Measurements from ENCODE around the gene FARSA.
A peak's percentile ranks its signal among the peaks of the same experiment; 100 is the strongest.
"Not testable (repeated sequence)": the region's sequence is repeated elsewhere in the genome, so short reads cannot be mapped to it uniquely, and the experiment has no call there.

FARSA gene

GRCh38 chr19:12953799-12954611 lies 20.5 kb upstream of the FARSA start:
- Histone ChIP-seq H3K27ac (ENCODE audit: low read length, poor library complexity, severe bottlenecking) (no peak overlapping the region), H3K9ac (ENCODE audit: low read length) (peak overlapping the region; percentile 80), H2BK5ac (ENCODE audit: low read depth, low read length, poor library complexity, severe bottlenecking) (no peak overlapping the region), H2BK15ac (ENCODE audit: low read depth, poor library complexity, severe bottlenecking) (no peak overlapping the region), H2BK120ac (ENCODE audit: low read depth, low read length) (no peak overlapping the region), H3K14ac (ENCODE audit: low read length in 2 of 2) (no peak overlapping the region), H2BK12ac (ENCODE audit: low read length in 2 of 2) (no peak overlapping the region), H3K23ac (ENCODE audit: low read length in 2 of 2) (no peak overlapping the region), H3K18ac (ENCODE audit: low read depth in 1 of 2, low read length in 2 of 2) (no peak overlapping the region), H4K8ac (ENCODE audit: low read length) (no peak overlapping the region), H4K91ac (ENCODE audit: low read length) (no peak overlapping the region), H3K4me1 (ENCODE audit: control insufficient read depth, insufficient read depth, low read depth, low read length) (peaks cover 15% of the 10 kb centered on the region), H2AK5ac (ENCODE audit: low read length, severe bottlenecking) (no peak overlapping the region), H3K4me2 (ENCODE audit: low read length, poor library complexity, severe bottlenecking) (no peak overlapping the region), H2AFZ (ENCODE audit: low read depth, low read length) (no peak overlapping the region), H3K4me3 (ENCODE audit: insufficient read depth in 1 of 2, low read depth in 1 of 2, low read length in 2 of 2) (peak overlapping the region in 1 of 2 experiments; percentile 27), H3K36me3 (ENCODE audit: control insufficient read depth in 1 of 2, insufficient read depth in 2 of 2, low read depth in 1 of 2, low read length in 2 of 2) (peaks cover 52 to 58% of the 10 kb centered on the region in 2 experiments), H3K79me1 (replicated peaks; ENCODE audit: low read length, poor library complexity, severe bottlenecking) (peaks cover 14% of the 10 kb centered on the region), H3K9me3 (ENCODE audit: control insufficient read depth, low read length) (no peaks in the 10 kb centered on the region), H3K27me3 (ENCODE audit: control insufficient read depth in 1 of 2, insufficient read depth in 1 of 2, low read length in 2 of 2) (no peaks in the 10 kb centered on the region), H3K4ac (ENCODE audit: low read depth in 1 of 2, low read length in 2 of 2) (no peak overlapping the region)
- 89% methylated on average over 10 of the region's 12 CpGs for WGBS
- DNase-seq = no peak

DNA sequence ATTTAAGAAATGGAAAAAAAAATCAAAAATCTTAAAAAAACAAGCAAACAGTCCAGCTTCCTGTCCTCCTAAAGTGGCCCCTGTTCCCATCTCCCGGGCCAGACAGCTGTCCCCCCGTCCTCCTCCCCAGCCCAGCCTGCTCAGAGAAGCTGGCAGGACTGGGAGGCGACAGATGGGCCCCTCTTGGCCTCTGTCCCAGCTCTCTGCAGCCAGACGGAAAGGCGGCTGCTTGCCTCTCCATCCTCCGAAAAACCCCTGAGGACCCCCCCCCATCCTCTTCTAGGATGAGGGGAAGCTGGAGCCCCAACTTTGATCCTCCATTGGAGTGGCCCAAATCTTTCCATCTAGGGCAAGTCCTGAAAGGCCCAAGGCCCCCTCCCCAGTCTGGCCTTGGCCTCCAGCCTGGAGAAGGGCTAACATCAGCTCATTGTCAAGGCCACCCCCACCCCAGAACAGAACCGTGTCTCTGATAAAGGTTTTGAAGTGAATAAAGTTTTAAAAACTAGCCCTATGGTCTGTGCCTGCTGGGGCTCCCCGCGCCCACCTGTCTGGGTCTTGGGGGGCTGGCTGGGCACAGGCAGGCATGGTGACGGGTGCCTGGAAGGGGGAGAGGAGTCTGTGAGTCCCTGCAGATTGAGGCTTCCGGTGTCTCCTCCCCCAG lies 19.8 kb upstream of the FARSA start:
- Histone ChIP-seq H2BK15ac (ENCODE audit: low read depth, poor library complexity, severe bottlenecking) (no peak overlapping the region), H2BK120ac (ENCODE audit: low read depth, low read length) (no peak overlapping the region), H3K4me1 (ENCODE audit: control insufficient read depth, insufficient read depth, low read depth, low read length) (peaks cover 15% of the 10 kb centered on the region), H3K79me1 (replicated peaks; ENCODE audit: low read length, poor library complexity, severe bottlenecking) (peaks cover 19% of the 10 kb centered on the region), H4K8ac (ENCODE audit: low read length) (no peak overlapping the region), H3K27ac (ENCODE audit: low read length, poor library complexity, severe bottlenecking) (no peak overlapping the region), H3K27me3 (ENCODE audit: control insufficient read depth in 1 of 2, insufficient read depth in 1 of 2, low read length in 2 of 2) (no peaks in the 10 kb centered on the region), H2AK5ac (ENCODE audit: low read length, severe bottlenecking) (no peak overlapping the region), H4K91ac (ENCODE audit: low read length) (no peak overlapping the region), H3K14ac (ENCODE audit: low read length in 2 of 2) (no peak overlapping the region), H3K23ac (ENCODE audit: low read length in 2 of 2) (no peak overlapping the region), H3K18ac (ENCODE audit: low read depth in 1 of 2, low read length in 2 of 2) (no peak overlapping the region), H3K9me3 (ENCODE audit: control insufficient read depth, low read length) (no peaks in the 10 kb centered on the region), H3K9ac (ENCODE audit: low read length) (peak overlapping the region; percentile 80), H2BK5ac (ENCODE audit: low read depth, low read length, poor library complexity, severe bottlenecking) (no peak overlapping the region), H3K4me2 (ENCODE audit: low read length, poor library complexity, severe bottlenecking) (no peak overlapping the region), H2BK12ac (ENCODE audit: low read length in 2 of 2) (no peak overlapping the region), H3K4me3 (ENCODE audit: insufficient read depth in 1 of 2, low read depth in 1 of 2, low read length in 2 of 2) (no peak overlapping the region), H2AFZ (ENCODE audit: low read depth, low read length) (no peak overlapping the region), H3K36me3 (ENCODE audit: control insufficient read depth in 1 of 2, insufficient read depth in 2 of 2, low read depth in 1 of 2, low read length in 2 of 2) (peaks cover 59 to 65% of the 10 kb centered on the region in 2 experiments), H3K4ac (ENCODE audit: low read depth in 1 of 2, low read length in 2 of 2) (no peak overlapping the region)
- DNase-seq = no peak
- 90% methylated on average over 10 of the region's 11 CpGs for WGBS

- Histone ChIP-seq H2AFZ (ENCODE audit: low read depth, low read length) (no peak overlapping the region), H4K91ac (ENCODE audit: low read length) (no peak overlapping the region), H3K18ac (ENCODE audit: low read depth in 1 of 2, low read length in 2 of 2) (no peak overlapping the region), H2BK15ac (ENCODE audit: low read depth, poor library complexity, severe bottlenecking) (no peak overlapping the region), H4K8ac (ENCODE audit: low read length) (no peak overlapping the region), H3K14ac (ENCODE audit: low read length in 2 of 2) (no peak overlapping the region), H3K9ac (ENCODE audit: low read length) (peak overlapping the region; percentile 80), H3K4ac (ENCODE audit: low read depth in 1 of 2, low read length in 2 of 2) (no peak overlapping the region), H3K9me3 (ENCODE audit: control insufficient read depth, low read length) (no peaks in the 10 kb centered on the region), H2BK5ac (ENCODE audit: low read depth, low read length, poor library complexity, severe bottlenecking) (no peak overlapping the region), H2AK5ac (ENCODE audit: low read length, severe bottlenecking) (no peak overlapping the region), H2BK12ac (ENCODE audit: low read length in 2 of 2) (no peak overlapping the region), H3K4me3 (ENCODE audit: insufficient read depth in 1 of 2, low read depth in 1 of 2, low read length in 2 of 2) (no peak overlapping the region), H3K36me3 (ENCODE audit: control insufficient read depth in 1 of 2, insufficient read depth in 2 of 2, low read depth in 1 of 2, low read length in 2 of 2) (peaks cover 66 to 72% of the 10 kb centered on the region in 2 experiments), H3K79me1 (replicated peaks; ENCODE audit: low read length, poor library complexity, severe bottlenecking) (peaks cover 19% of the 10 kb centered on the region), H3K27me3 (ENCODE audit: control insufficient read depth in 1 of 2, insufficient read depth in 1 of 2, low read length in 2 of 2) (no peaks in the 10 kb centered on the region), H3K23ac (ENCODE audit: low read length in 2 of 2) (no peak overlapping the region), H3K4me1 (ENCODE audit: control insufficient read depth, insufficient read depth, low read depth, low read length) (peaks cover 18% of the 10 kb centered on the region), H3K27ac (ENCODE audit: low read length, poor library complexity, severe bottlenecking) (no peak overlapping the region), H3K4me2 (ENCODE audit: low read length, poor library complexity, severe bottlenecking) (no peak overlapping the region), H2BK120ac (ENCODE audit: low read depth, low read length) (no peak overlapping the region)
- 89% methylated on average over 7 of the region's 12 CpGs for WGBS
- no peak for DNase-seq
Observed at GRCh38 chr19:12952488-12953137, 19.1 kb upstream of the FARSA start.

GRCh38 chr19:12952050-12952449 lies 18.5 kb upstream of the FARSA start:
- H2BK120ac ChIP-seq (ENCODE audit: low read depth, low read length); H2AFZ ChIP-seq (ENCODE audit: low read depth, low read length); H2BK5ac ChIP-seq (ENCODE audit: low read depth, low read length, poor library complexity, severe bottlenecking); H3K27me3 ChIP-seq (ENCODE audit: control insufficient read depth in 1 of 2, insufficient read depth in 1 of 2, low read length in 2 of 2); H3K4me2 ChIP-seq (ENCODE audit: low read length, poor library complexity, severe bottlenecking); H2BK12ac ChIP-seq (ENCODE audit: low read length in 2 of 2); H3K9me3 ChIP-seq (ENCODE audit: control insufficient read depth, low read length); DNase-seq; H3K27ac ChIP-seq (ENCODE audit: low read length, poor library complexity, severe bottlenecking); H3K23ac ChIP-seq (ENCODE audit: low read length in 2 of 2); H3K14ac ChIP-seq (ENCODE audit: low read length in 2 of 2); H3K18ac ChIP-seq (ENCODE audit: low read depth in 1 of 2, low read length in 2 of 2); H2BK15ac ChIP-seq (ENCODE audit: low read depth, poor library complexity, severe bottlenecking); H4K8ac ChIP-seq (ENCODE audit: low read length); H3K4me3 ChIP-seq (ENCODE audit: insufficient read depth in 1 of 2, low read depth in 1 of 2, low read length in 2 of 2); H3K4ac ChIP-seq (ENCODE audit: low read depth in 1 of 2, low read length in 2 of 2); H4K91ac ChIP-seq (ENCODE audit: low read length); H2AK5ac ChIP-seq (ENCODE audit: low read length, severe bottlenecking): not testable (repeated sequence)
- H3K79me1 ChIP-seq (replicated peaks; ENCODE audit: low read length, poor library complexity, severe bottlenecking) = peaks cover 19% of the 10 kb centered on the region
- H3K4me1 ChIP-seq (ENCODE audit: control insufficient read depth, insufficient read depth, low read depth, low read length) = peaks cover 17% of the 10 kb centered on the region
- H3K9ac ChIP-seq (ENCODE audit: low read length) = peak overlapping the region; percentile 80
- WGBS = 99% methylated on average over 6 of the region's 6 CpGs
- H3K36me3 ChIP-seq (ENCODE audit: control insufficient read depth in 1 of 2, insufficient read depth in 2 of 2, low read depth in 1 of 2, low read length in 2 of 2) = peaks cover 66 to 76% of the 10 kb centered on the region in 2 experiments
